Measurements from ENCODE around the gene ADGRD1. TPM values are rescaled to one million over a fixed set of nuclear protein-coding genes. Genes with fewer than 3 reads are reported as not detected.

Gene ADGRD1
- polyA plus RNA-seq, 3 donors = 4.7 to 17.9 (median 4.9) TPM

GRCh38 chr12:130984183-130985058 lies 30.7 kb downstream of the ADGRD1 start:
- no peak overlapping the region for H3K4me3 ChIP-seq (replicated peaks in 1 of 3; ENCODE audit: low read depth in 2 of 3, low read length in 3 of 3)
- peaks cover 0 to 4% (median 1%) of the 10 kb centered on the region in 7 donors for H3K9me3 Mint-ChIP-seq
- H4K20me1 ChIP-seq (ENCODE audit: insufficient read depth, low read length) = no peaks in the 10 kb centered on the region
- H3K4me1 ChIP-seq (ENCODE audit: control insufficient read depth in 1 of 2, insufficient read depth in 2 of 2, low read length in 2 of 2) = peaks cover 41 to 46% of the 10 kb centered on the region in 2 donors
- 93% methylated on average over 3 of the region's 12 CpGs for WGBS (ENCODE audit: insufficient coverage)
- peaks cover 5 to 25% (median 14%) of the 10 kb centered on the region in 3 donors for H3K27me3 Mint-ChIP-seq (ENCODE audit: low read depth in 3 of 3)
- no peak overlapping the region for H3K9ac ChIP-seq (ENCODE audit: insufficient read depth, low read length, poor library complexity, severe bottlenecking)
- H3K27ac Mint-ChIP-seq = peak overlapping the region in 1 of 7 donors; percentile 79
- no peaks in the 10 kb centered on the region for H3K9me3 ChIP-seq (replicated peaks in 1 of 2; ENCODE audit: control insufficient read depth in 1 of 2, insufficient read depth in 1 of 2, low read length in 2 of 2)
- intact Hi-C loops (cut with micrococcal nuclease) = no loop called here
- H2AFZ ChIP-seq (ENCODE audit: insufficient read depth, low read depth, low read length, poor library complexity, severe bottlenecking) = no peak overlapping the region
- no peak overlapping the region for H3K4me2 ChIP-seq (replicated peaks; ENCODE audit: extremely low read depth, low read length, poor library complexity, severe bottlenecking)
- H3K36me3 Mint-ChIP-seq = peaks cover 15% of the 10 kb centered on the region in 2 donors
- H3K36me3 ChIP-seq (replicated peaks in 1 of 2; ENCODE audit: control insufficient read depth in 1 of 2, insufficient read depth in 2 of 2, low read length in 2 of 2) = peaks cover 0 to 3% of the 10 kb centered on the region in 2 donors
- H3K27ac ChIP-seq (ENCODE audit: low read depth in 1 of 2, low read length in 2 of 2) = no peak overlapping the region
- H3K4me3 Mint-ChIP-seq = peak overlapping the region in 1 of 2 donors; percentile 40
- peaks cover 45% of the 10 kb centered on the region for H3K4me1 Mint-ChIP-seq
- no peak for DNase-seq
- H3K79me2 ChIP-seq (ENCODE audit: insufficient read depth, low read length) = no peaks in the 10 kb centered on the region
- TF ChIP-seq CTCF (IDR thresholded peaks at IDR 0.05) = no peak
- H3K27me3 ChIP-seq (ENCODE audit: control insufficient read depth in 2 of 2, insufficient read depth in 2 of 2, low read length in 2 of 2) = no peaks in the 10 kb centered on the region

DNA sequence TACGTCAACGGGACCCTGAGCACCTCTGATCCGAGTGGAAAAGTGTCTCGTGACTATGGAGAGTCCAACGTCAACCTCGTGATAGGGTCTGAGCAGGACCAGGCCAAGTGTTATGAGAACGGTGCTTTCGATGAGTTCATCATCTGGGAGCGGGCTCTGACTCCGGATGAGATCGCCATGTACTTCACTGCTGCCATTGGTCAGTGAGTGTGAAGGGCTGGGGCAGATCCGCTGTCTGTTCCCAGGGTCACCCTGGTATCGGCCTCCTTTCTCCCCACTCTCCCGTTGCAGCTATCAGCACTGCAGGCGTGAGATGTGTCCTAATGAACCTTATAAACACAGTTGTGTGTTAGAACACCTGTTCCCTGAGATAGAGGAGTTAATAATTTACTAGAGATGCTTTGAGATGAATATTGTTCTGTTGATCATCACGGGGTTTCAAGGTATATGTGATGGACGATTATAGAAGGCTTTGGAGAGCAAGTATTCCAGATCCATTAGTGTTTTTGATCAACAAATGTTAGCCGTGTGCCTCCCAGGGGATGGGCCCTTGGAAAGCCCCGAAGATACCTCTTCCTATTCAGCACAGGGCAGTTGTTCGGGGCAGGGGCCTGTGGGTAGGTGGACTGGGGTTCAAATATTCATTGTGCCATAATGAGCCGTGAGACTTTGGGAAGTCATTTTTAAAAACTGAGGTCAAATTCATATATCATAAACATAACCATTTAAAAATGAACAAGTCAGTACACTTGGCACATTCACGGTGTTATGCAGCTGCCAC lies 33.6 kb downstream of the ADGRD1 start:
- Mint-ChIP-seq H3K27me3 (ENCODE audit: low read depth in 3 of 3) (peaks cover 9 to 35% (median 22%) of the 10 kb centered on the region in 3 donors), H3K4me1 (peaks cover 16% of the 10 kb centered on the region), H3K36me3 (peaks cover 17 to 32% of the 10 kb centered on the region in 2 donors), H3K9me3 (peaks cover 0 to 1% (median 0%) of the 10 kb centered on the region in 7 donors), H3K27ac (no peak overlapping the region), H3K4me3 (no peak overlapping the region)
- Histone ChIP-seq H3K36me3 (replicated peaks in 1 of 2; ENCODE audit: control insufficient read depth in 1 of 2, insufficient read depth in 2 of 2, low read length in 2 of 2) (peaks cover 0 to 12% of the 10 kb centered on the region in 2 donors), H3K27ac (ENCODE audit: low read depth in 1 of 2, low read length in 2 of 2) (no peak overlapping the region), H3K79me2 (ENCODE audit: insufficient read depth, low read length) (no peaks in the 10 kb centered on the region), H3K9ac (ENCODE audit: insufficient read depth, low read length, poor library complexity, severe bottlenecking) (no peak overlapping the region), H3K4me3 (replicated peaks in 1 of 3; ENCODE audit: low read depth in 2 of 3, low read length in 3 of 3) (no peak overlapping the region), H2AFZ (ENCODE audit: insufficient read depth, low read depth, low read length, poor library complexity, severe bottlenecking) (no peak overlapping the region), H3K4me2 (replicated peaks; ENCODE audit: extremely low read depth, low read length, poor library complexity, severe bottlenecking) (no peak overlapping the region), H3K27me3 (ENCODE audit: control insufficient read depth in 2 of 2, insufficient read depth in 2 of 2, low read length in 2 of 2) (no peaks in the 10 kb centered on the region), H4K20me1 (ENCODE audit: insufficient read depth, low read length) (no peaks in the 10 kb centered on the region), H3K9me3 (replicated peaks in 1 of 2; ENCODE audit: control insufficient read depth in 1 of 2, insufficient read depth in 1 of 2, low read length in 2 of 2) (no peaks in the 10 kb centered on the region), H3K4me1 (ENCODE audit: control insufficient read depth in 1 of 2, insufficient read depth in 2 of 2, low read length in 2 of 2) (peaks cover 14 to 17% of the 10 kb centered on the region in 2 donors)
- WGBS (ENCODE audit: insufficient coverage) = 93% methylated on average over 12 of the region's 22 CpGs
- no peak for TF ChIP-seq CTCF (IDR thresholded peaks at IDR 0.05)
- intact Hi-C loops (cut with micrococcal nuclease) = no loop called here
- DNase-seq = no peak
